ENCODE results near the gene PDE4B.

GRCh38 chr1:65836686-65837085 lies 44.0 kb downstream of the PDE4B start:
- TF ChIP-seq CTCF (IDR thresholded peaks at IDR 0.05) (no peak), EZH2phosphoT487 (IDR thresholded peaks at IDR 0.05) (no peak), EZH2 (IDR thresholded peaks at IDR 0.05) (no peak)
